Stimulated activated CD8-positive, alpha-beta memory T cell treated with anti-CD3 and anti-CD28 coated beads, Interleukin-12 subunit alpha, Interleukin-12 subunit beta, amount 100 ng/mL, for 1 hour (primary cell): Measurements from ENCODE around the gene NT5DC2.

Experiments used
- DNase-seq: peaks from one replicate; pipeline ENCODE4 v3.0.0-alpha.2; 2020; ENCODE audit warnings: low read depth

The NT5DC2 gene

DNA sequence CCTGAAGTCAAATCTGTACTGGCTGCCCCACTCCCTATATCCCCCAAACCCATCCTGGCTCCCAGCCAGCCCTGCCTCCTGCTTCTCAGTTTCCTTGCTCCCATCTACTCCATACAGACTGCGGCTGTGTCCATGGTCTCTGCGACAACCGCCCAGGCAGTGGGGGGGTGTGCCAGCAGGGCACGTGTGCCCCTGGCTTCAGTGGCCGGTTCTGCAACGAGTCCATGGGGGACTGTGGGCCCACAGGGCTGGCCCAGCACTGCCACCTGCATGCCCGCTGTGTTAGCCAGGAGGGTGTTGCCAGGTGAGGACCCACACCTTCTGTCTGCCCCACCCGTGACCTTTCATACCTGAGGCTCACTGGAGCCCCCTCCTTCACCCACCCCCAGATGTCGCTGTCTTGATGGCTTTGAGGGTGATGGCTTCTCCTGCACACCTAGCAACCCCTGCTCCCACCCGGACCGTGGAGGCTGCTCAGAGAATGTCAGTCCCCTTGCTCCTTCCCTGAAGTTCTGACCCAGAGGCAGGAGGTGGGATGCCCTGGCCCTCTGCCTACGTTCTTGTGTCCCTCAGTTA, 23.8 kb downstream of the NT5DC2 start:
- DNase-seq: no peak

DNA sequence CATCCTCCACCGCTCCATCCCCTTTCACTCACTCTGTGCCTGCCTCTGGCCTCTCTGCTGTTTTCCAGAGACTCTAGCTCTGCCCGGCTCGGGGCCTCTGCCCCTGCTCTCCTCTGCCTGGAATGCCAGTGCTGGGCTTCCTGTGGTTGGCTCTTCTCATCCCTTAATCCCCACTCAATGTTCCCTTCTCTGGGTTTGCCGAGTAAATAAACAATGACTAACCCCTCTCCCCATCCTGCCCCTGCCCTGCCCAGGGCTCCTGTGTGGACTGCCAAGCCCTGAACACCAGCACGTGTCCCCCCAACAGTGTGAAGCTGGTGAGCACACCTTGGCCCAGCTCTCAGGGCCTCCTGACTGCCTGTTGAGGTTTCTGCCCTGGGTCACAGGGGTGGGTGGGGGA, 26.3 kb downstream of the NT5DC2 start:
- no peak for DNase-seq

DNA sequence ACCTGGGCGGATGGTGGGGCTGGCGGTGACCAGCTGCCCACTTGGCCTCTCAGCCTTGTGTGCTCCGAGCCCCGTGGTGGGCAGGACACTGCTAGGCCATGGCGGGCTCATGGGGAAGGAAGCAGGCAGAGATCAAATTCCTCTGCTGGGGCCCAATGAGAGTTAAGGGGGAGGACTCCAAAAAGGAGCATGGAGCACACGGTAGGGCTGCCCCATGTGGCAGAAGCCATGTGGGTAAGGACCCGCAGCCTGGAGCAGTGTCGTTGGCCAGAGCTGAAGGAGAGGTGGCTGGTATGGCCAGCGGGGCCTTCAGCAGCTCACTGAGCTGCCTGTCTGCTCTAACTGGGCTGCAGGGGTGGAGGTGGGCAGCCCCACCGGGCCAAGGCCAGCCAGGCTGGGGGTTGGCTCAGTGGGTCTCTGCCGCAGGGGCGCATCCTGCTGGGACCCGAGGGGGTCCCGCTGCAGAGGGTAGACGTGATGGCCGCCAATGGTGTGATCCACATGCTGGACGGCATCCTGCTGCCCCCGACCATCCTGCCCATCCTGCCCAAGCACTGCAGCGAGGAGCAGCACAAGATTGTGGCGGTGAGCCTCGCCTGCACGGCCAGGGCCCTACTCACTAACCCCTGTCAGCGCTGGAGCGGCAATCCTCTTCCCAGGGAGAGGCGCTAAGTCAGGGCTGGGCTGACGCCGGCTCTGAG, 27.2 kb downstream of the NT5DC2 start:
- DNase-seq: no peak

DNA sequence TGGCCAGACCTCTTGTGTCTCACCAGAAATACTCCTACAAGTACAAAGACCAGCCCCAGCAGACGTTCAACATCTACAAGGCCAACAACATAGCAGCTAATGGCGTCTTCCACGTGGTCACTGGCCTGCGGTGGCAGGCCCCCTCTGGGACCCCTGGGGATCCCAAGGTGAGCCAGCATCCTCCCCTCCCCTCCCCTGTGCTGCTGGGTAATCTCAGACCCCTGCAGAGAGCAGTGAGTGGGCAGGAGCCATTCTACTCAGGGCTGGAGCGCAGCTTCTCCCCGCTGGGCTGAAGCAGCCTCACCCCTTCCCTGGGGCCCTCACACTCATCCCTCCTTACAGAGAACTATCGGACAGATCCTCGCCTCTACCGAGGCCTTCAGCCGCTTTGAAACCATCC, 28.7 kb downstream of the NT5DC2 start:
- DNase-seq: no peak

DNA sequence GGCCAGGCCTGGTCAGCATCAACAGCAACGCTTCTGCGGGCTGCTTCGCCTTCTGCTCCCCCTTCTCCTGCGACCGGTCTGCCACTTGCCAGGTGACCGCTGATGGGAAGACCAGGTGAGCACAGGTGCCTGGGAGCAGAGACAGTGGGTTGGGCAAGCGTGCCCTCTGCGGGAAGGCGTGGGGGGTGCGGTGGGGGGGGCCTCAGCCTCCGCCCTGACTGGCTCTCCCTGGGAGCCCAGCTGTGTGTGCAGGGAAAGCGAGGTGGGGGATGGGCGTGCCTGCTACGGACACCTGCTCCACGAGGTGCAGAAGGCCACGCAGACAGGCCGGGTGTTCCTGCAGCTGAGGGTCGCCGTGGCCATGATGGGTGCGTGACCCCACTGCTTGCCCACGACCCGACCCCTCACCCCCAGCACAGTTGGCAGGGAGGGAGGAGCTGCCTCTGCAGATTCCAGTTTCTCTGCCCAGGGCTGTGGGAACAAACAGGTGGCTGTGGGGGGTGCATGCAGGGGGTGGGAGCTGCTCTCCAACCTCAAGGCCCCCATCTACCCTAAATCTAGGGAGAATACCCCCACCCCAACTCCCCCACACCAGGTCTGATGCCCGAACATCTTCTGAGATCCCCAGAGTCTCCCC, 29.8 kb downstream of the NT5DC2 start:
- DNase-seq: no peak

DNA sequence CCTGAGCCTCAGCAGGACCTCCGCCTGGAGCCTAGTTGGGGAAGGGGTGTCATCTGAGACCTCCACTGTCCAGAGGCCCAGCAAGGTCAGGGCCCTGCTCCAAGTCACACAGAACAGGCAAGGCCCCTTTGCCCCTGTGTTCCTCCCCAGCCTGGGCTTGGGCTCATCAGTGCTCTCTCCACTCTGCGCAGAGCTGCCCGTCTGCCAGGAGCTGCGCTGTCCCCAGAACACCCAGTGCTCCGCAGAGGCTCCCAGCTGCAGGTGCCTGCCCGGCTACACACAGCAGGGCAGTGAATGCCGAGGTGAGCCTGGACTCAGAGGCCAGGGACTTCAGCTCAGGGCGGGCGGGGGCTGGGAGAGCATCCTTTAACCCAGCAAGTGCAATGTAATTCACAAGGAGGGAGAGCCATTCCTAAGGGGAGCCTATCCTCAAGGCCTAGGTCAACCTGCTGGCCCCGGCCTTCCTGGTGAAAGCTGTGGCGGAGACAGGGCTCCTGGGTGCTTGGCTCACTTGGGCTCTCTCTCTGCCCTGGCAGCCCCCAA, 30.8 kb downstream of the NT5DC2 start:
- no peak for DNase-seq

DNA sequence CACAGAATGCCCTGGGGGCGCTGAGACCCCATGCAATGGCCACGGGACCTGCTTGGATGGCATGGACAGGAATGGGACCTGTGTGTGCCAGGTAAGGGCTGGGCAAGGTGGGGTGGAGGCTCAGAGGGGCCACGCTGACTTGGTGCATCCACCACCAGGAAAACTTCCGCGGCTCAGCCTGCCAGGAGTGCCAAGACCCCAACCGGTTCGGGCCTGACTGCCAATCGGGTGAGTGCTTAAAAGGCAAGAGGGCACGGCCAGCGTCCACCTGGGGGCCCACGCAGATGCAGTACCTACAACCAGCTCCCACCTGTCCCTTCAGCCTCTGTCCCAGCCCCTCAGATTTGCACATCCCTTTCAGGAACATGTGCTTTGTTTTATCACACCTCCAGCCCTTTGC, 31.7 kb downstream of the NT5DC2 start:
- DNase-seq: no peak

DNA sequence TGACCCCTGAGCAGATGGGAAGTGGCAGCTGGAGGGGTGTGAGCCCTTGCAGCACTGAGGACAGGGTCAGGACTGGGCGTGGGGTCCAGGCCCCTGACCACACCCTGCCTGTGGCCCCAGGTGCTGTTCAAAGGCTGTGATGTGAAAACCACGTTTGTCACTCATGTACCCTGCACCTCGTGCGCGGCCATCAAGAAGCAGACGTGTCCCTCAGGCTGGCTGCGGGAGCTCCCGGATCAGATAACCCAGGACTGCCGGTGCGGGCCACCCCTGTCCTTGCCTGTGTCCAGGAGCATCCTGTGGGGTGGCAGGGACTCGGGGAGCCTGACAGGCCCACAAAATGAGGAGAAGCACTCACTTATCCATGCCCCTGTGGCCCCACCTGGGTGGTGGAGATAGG, 32.6 kb downstream of the NT5DC2 start:
- DNase-seq: no peak

DNA sequence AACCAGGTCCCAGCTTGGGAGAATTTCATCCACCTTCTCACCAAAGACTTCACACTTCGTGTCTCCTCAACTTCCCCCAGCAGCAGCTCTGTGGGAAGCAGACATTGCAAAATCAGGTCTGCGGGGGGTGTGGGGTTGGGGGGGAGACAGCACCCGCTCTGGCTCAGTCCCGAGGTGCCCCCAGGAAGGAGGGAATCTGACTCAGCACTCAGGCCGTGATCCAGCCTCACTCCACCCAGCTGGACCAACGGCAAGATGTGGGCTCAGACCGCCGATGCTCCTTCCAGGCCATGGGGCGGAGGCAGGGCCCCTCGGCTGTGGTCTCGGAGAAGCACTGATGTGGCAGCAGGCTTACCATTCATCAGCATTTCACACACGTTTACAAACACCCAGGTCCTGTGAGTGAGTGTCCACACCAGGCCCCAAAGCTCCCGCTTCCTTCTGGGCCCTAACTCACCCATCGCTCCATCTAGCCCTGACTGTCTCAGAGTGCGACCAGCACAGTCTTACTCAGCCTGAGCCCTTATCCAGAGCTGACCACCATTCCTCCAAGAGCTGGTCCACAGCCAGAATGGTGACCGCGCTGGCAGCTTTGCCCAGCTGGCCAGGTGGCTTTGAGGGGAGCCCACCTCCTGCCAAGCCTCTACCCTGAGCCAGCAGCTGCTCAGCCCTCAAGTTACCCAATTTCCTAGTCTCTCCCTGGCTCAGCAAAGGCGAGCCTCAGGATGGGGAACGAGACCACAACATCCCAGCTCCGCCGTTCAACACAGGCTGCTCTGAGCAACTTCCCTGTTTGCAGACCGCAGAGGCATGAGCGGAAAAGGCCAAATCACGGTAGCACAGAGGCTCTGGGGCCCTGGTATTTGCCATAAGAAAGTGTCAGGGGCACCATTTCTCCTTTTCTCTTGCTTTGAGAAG, 35.3 kb downstream of the NT5DC2 start:
- DNase-seq: no peak

DNA sequence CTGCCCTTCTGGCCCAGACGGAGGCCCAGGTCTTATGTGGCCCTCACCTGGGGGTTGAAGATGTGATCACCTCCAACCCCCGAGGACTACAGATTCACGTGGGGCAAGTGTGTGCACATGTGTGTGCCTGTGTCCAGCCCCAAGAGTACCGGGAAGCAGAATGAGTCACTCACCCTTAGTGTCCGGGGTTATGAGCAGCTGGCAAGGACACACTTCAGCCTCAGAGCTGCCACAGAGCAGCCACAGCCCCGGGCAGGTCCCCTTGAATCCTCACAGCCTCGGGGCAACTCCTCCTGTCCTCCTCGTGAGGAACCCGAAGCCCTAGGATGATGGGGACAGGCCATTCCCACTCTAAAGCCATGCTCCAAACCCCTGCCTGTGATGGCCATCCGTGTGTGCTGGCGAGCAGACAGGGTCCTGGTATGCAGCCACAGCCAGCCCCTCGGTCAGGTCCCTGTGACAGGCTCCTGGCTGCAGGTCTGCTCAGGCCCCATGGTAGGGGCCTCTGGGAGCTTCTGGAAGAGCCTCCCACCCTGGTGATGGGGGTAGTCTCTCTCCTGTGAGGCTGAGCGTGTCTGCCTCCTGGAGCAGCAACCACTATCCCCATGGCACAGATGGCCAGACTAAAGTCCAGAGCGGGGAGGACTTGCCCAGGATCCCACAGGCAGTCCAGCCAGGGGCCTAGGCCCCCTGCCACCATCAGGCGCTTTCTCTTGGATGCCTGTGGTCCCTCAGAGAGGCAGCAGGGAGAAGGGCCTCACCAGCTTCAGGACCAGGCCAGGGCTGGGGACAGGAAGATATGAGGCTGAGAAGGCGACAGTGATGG, 37.7 kb downstream of the NT5DC2 start:
- no peak for DNase-seq

DNA sequence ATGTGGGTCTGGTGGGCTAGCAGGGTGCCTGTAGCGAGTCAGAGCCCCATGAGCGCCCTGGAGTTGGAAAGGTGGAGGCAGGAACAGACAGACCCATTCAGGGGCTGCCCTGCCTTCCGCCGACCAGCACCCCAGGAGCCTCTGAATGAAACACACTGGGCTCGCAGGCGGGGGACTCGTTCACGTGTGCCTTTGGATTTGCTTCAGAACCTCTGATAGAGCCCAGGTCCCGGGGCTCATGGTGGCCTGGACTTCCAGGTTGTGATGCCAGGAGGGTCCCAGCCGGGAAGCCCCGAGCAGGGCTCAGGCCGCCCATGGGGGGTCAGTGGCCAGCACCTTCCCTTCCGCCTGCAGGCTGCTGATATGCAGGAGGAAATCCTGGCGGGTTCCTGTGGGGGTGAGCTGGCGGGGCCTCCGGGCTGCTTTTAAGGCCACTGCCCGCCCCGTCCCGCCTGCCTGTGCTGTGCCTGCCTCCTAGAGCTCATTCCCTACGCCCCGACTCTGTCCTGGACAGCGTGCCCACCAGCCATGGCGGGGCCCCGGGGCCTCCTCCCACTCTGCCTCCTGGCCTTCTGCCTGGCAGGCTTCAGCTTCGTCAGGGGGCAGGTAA, 38.7 kb downstream of the NT5DC2 start, which contains the start of gene STAB1:
Gene STAB1, plus strand, starts transcription at position 453 of the 610 bp plus-strand sequence. Its CDS starts 76 bp downstream, at position 529.
- no peak for DNase-seq

DNA sequence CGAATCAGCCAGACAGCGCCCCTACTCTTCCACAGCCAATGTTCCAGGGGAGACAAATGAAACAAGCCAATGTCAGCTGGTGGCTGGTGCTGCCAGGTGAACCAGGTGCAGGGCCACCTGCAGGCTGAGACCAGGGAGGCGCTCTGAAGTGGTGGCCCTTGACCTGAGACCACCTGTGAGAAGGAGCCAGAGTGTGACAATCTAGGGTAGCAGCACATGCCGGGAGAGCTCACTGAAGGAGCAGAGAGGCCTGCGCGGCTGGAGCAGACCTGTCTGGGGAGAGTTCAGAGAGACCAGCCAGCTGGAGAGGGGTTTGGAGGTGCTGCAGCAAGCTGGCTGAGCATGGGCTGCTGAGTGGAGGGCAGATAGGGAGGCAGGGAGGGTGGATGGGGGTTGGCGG, 39.2 kb downstream of the NT5DC2 start:
- DNase-seq: no peak

DNA sequence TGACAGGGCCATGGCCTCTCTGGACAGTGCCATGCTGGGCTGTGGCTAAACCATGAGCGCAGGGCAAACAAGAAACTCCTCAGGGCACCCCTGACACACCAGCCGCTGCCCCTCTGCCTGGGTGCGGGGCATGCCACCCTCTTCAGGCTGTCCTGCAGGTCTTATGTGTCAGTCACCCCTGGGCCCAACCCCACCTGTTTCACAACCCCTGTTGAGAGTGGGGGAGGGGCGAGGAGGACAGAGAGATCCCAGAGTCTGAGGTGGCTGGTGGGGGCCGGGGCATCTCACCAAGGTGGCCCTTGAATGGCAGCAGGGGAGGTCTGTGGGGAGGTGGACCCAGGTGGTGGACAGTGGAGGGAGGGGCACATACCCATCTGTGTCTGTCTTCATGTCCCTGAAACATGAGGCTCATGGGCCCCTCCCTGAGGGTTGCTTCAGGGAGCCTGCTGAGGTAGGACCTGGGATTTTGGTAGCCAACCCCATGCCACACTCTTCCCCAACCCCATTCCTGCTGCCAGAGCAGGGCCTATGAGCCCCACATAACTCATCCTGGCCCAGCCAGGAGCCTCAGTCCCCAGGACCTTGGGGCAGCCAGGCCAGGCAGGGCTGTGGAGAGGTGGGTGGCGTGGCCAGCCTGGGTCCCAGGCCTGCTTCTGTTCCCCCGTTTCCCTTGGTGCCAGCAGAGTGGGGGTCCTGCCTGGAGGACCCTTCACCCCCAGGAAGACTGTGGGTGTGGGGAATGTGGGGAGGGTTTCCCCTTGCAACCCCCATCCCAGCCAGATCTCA, 40.2 kb downstream of the NT5DC2 start:
- DNase-seq: no peak

DNA sequence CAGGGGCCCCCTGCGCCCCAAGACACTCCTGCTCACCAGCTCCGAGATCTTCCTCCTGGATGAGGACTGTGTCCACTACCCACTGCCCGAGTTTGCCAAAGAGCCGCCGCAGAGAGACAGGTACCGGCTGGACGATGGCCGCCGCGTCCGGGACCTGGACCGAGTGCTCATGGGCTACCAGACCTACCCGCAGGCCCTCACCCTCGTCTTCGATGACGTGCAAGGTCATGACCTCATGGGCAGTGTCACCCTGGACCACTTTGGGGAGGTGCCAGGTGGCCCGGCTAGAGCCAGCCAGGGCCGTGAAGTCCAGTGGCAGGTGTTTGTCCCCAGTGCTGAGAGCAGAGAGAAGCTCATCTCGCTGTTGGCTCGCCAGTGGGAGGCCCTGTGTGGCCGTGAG, 41.6 kb downstream of the NT5DC2 start:
- no peak for DNase-seq

DNA sequence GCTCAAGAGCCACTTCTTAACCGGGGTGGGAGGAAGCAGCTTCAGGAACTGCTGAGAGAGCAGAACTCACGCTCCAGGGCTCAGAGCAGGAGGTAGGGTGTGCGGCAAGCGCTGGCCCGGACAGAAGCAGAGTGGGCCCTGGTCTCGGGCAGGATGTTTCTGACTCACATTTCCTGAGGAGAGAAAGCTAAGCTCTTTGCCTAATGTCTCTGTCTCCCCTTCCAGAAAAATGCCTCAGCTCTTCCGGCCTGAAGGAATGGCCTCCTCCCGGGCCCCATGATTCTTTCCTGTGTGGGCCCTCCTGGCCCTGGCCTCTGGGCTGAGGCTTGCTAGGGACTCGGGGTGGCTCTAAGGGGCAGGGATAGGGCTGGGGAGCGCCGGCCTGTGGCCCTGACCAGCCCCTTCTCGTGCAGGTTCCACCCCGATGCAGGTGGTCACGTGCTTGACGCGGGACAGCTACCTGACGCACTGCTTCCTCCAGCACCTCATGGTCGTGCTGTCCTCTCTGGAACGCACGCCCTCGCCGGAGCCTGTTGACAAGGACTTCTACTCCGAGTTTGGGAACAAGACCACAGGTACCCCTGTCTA, 42.6 kb downstream of the NT5DC2 start:
- no peak for DNase-seq

DNA sequence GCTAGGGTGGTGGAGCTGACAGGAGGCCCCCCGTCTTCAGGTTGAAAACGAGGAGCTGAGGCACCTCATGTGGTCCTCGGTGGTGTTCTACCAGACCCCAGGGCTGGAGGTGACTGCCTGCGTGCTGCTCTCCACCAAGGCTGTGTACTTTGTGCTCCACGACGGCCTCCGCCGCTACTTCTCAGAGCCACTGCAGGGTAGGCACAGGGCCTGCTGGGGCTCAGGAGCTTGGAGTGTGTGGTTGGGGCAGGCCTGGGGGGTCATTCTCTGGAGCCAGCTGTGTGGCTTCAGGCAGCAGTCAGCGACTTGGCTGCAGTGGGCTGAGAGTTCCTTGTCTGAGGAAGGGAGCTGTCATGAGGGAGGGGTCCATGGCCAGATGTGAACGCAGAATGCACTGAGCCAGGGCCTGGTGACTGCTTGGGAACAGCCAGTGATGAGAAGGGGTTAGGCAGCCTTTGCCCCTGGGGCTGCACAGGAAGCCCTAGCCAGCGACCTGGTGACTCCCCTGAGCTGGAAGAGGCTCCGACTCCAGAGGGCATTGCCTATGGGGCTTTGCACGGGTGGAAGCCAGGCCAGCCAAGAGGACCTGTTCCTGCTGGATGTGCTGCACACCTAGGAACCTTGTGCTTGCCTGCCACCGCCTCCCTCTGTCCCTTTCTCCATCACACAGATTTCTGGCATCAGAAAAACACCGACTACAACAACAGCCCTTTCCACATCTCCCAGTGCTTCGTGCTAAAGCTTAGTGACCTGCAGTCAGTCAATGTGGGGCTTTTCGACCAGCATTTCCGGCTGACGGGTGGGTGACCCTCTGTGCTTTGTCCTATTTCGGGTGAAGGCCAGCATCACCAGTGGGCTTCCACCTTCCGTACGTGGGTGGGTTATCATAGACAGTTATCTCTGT, 43.4 kb downstream of the NT5DC2 start:
- DNase-seq: no peak

DNA sequence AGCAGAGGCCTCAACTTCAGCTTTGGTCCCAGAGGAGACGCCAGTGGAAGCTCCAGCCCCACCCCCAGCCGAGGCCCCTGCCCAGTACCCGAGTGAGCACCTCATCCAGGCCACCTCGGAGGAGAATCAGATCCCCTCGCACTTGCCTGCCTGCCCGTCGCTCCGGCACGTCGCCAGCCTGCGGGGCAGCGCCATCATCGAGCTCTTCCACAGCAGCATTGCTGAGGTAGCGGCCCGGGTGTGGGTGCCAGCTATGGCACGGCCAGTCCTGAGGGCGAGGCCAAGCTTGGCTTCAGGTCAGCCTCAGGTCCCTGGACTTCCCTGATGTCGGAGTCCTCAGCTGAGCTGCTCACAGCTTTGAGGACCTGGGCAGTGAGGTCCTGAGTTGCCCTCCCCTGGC, 44.2 kb downstream of the NT5DC2 start:
- no peak for DNase-seq

DNA sequence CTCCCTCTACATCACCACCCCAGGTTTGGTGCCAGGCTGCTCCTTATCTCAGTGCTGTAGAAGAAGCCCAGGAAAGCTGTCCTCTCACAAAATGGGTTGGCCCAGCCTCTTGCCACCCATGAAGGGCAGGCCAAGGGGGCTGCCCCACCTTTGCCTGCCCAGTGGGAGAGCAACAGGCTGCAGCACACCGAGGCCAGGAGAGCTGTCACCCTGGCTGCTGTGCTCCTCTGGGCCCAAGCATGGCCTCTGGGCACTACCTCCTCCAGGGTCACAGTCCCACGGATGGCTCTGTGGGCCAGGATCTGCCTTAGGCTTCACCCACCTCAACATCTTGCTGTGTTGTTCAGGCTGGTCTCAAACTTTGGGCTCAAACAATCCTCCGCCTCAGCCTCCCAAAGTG, 44.9 kb downstream of the NT5DC2 start:
- DNase-seq: no peak
